Nephron progenitor cell (in vitro differentiated cells): ENCODE measurements around the gene ADAM29.
"Not testable (repeated sequence)": the region's sequence is repeated elsewhere in the genome, so short reads cannot be mapped to it uniquely, and the experiment has no call there.

Source experiments
- DNase-seq: peaks from one replicate; pipeline ENCODE4 v3.0.0; 2021
- H3K27ac Mint-ChIP-seq: 2 replicates; pipeline ENCODE4 v1.8.0; 2021; ENCODE audit warnings: mild to moderate bottlenecking, moderate library complexity, mixed read lengths
- H3K27me3 Mint-ChIP-seq: 2 replicates; pipeline ENCODE4 v1.8.0; 2021; ENCODE audit warnings: mild to moderate bottlenecking, low read depth, mixed read lengths; ENCODE audit not compliant: poor library complexity
- H3K36me3 Mint-ChIP-seq: 2 replicates; pipeline ENCODE4 v1.8.0; 2021; ENCODE audit warnings: low read depth, mixed read lengths
- H3K4me1 Mint-ChIP-seq: 2 replicates; pipeline ENCODE4 v1.8.0; 2021; ENCODE audit warnings: mixed read lengths
- H3K4me3 Mint-ChIP-seq: 2 replicates; pipeline ENCODE4 v1.8.0; 2021; ENCODE audit warnings: mild to moderate bottlenecking, moderate library complexity, mixed read lengths
- H3K9me3 Mint-ChIP-seq: 2 replicates; pipeline ENCODE4 v1.8.0; 2021; ENCODE audit warnings: mild to moderate bottlenecking, moderate library complexity, mixed read lengths
- CTCF ChIP-seq: fragments of 200-600 bp; sonication (generic); IDR thresholded peaks from 2 replicates; pipeline ENCODE4 v1.5.0; 2021; ENCODE audit warnings: antibody characterized with exemption

Gene ADAM29

GRCh38 chr4:174972911-174973310 is 54.8 kb downstream of the ADAM29 start:
- Mint-ChIP-seq H3K36me3 (no peaks in the 10 kb centered on the region), H3K9me3 (no peaks in the 10 kb centered on the region), H3K27me3 (peaks cover 5% of the 10 kb centered on the region), H3K27ac (no peak overlapping the region), H3K4me3 (no peak overlapping the region), H3K4me1 (no peaks in the 10 kb centered on the region)
- TF ChIP-seq CTCF = no peak
- DNase-seq = no peak

- TF ChIP-seq CTCF = no peak
- H3K27ac Mint-ChIP-seq = no peak overlapping the region
Measured at GRCh38 chr4:174973336-174973735, 55.2 kb downstream of the ADAM29 start.

GRCh38 chr4:174983128-174983750 is 65.1 kb downstream of the ADAM29 start:
- H3K4me1 Mint-ChIP-seq = no peaks in the 10 kb centered on the region
- TF ChIP-seq CTCF = no peak
- no peak for DNase-seq
- H3K9me3 Mint-ChIP-seq = peaks cover 27% of the 10 kb centered on the region
- no peaks in the 10 kb centered on the region for H3K36me3 Mint-ChIP-seq
- H3K4me3 Mint-ChIP-seq = no peak overlapping the region
- no peak overlapping the region for H3K27ac Mint-ChIP-seq
- no peaks in the 10 kb centered on the region for H3K27me3 Mint-ChIP-seq

More at GRCh38 chr4:174973336-174973735, 55.2 kb downstream of the ADAM29 start:
- Mint-ChIP-seq H3K27me3 (peaks cover 5% of the 10 kb centered on the region), H3K4me3 (no peak overlapping the region), H3K4me1 (no peaks in the 10 kb centered on the region), H3K9me3 (no peaks in the 10 kb centered on the region), H3K36me3 (no peaks in the 10 kb centered on the region)
- DNase-seq = no peak

GRCh38 chr4:174983870-174984269 is 65.7 kb downstream of the ADAM29 start:
- not testable (repeated sequence) for H3K27me3 Mint-ChIP-seq, H3K4me1 Mint-ChIP-seq, H3K36me3 Mint-ChIP-seq, DNase-seq, H3K4me3 Mint-ChIP-seq, H3K27ac Mint-ChIP-seq
- H3K9me3 Mint-ChIP-seq = peaks cover 27% of the 10 kb centered on the region

GRCh38 chr4:174989791-174990190 is 71.6 kb downstream of the ADAM29 start:
- no peak for DNase-seq
- Mint-ChIP-seq H3K4me1 (no peaks in the 10 kb centered on the region), H3K4me3 (no peak overlapping the region), H3K36me3 (no peaks in the 10 kb centered on the region), H3K9me3 (peaks cover 17% of the 10 kb centered on the region), H3K27me3 (no peaks in the 10 kb centered on the region), H3K27ac (no peak overlapping the region)
- no peak for TF ChIP-seq CTCF

GRCh38 chr4:174993916-174994315 is 75.8 kb downstream of the ADAM29 start:
- Mint-ChIP-seq H3K9me3 (peaks cover 3% of the 10 kb centered on the region), H3K36me3 (no peaks in the 10 kb centered on the region), H3K4me3 (no peak overlapping the region), H3K27me3 (no peaks in the 10 kb centered on the region), H3K4me1 (no peaks in the 10 kb centered on the region), H3K27ac (no peak overlapping the region)
- no peak for TF ChIP-seq CTCF
- DNase-seq = no peak
